Left lung (tissue), 10 donors: ENCODE data around the gene DIP2B. TPM values are rescaled to one million over a fixed set of nuclear protein-coding genes. Genes with fewer than 3 reads are reported as not detected.

Experiments
- ATAC-seq: fragments of 200-7000 bp; cut with Tn5 transposase; one replicate; pipeline ENCODE4 v1.9.1; 2020; ENCODE audit warnings: moderate library complexity
- DNase-seq, 4 donors: peaks; one replicate each; pipeline ENCODE4 v3.0.0-alpha.2; 2013 to 2020
- H3K27ac ChIP-seq, 2 donors: fragments of 200-600 bp; sonication (generic) in 1 of 2; one replicate each; pipeline versions ENCODE4 v1.5.0 to v1.8.0; 2020 to 2021
- H3K27me3 ChIP-seq, 2 donors: fragments of 200-600 bp; sonication (generic) in 1 of 2; one replicate each; pipeline versions ENCODE4 v1.5.0 to v1.8.0; 2020 to 2021
- H3K36me3 ChIP-seq, 2 donors: fragments of 200-600 bp; sonication (generic) in 1 of 2; one replicate each; pipeline versions ENCODE4 v1.5.0 to v1.8.0; 2020 to 2021
- H3K4me1 ChIP-seq, 2 donors: fragments of 200-600 bp; one replicate each; pipeline ENCODE4 v1.8.0; 2021
- H3K4me3 ChIP-seq, 2 donors: fragments of 200-600 bp; sonication (generic) in 1 of 2; one replicate each; pipeline versions ENCODE4 v1.5.0 to v1.8.0; 2020 to 2021; ENCODE audit warnings: mild to moderate bottlenecking in 1 of 2
- H3K9me3 ChIP-seq, 2 donors: fragments of 200-600 bp; sonication (generic) in 1 of 2; one replicate each; pipeline versions ENCODE4 v1.5.0 to v1.8.0; 2020 to 2021
- intact Hi-C, 2 donors: fragments of 100-400 bp; cut with DNase I; formaldehyde crosslinking; loops; one replicate each; pipeline versions ENCODE4 v1.11.2 to v1.14.2; 2022
- polyA plus RNA-seq, 6 donors: library from polyadenylated mRNA; unstranded; fragments of 120-200 nt; gene quantifications; one replicate each; pipeline ENCODE4 v1.2.1, GENCODE V29; 2013; ENCODE audit not compliant: insufficient read length in 6 of 6
- total RNA-seq, 2 donors: library from RNA; stranded (reverse); fragmentation: NEBNext Ultra II Directional; extraction: Animal tissue kit (Norgen Biotek cat#: 25700); gene quantifications; one replicate each; pipeline ENCODE4 v1.2.1, GENCODE V29; 2021
- TF ChIP-seq, protein P1 (sequence below), 2 donors: fragments of 200-600 bp; sonication (generic) in 1 of 2; IDR thresholded peaks; one replicate each; pipeline versions ENCODE4 v1.5.0 to v1.8.0; 2021; ENCODE audit warnings: antibody characterized with exemption in 2 of 2
- donor health status: DM: no; HTN: yes; CAD: no.
- donor health status: DM: no; HTN: no; CAD: no.

DIP2B gene
- total and polyA plus RNA-seq, 8 donors: 26.5 to 38.6 (median 33.8) TPM

DNA sequence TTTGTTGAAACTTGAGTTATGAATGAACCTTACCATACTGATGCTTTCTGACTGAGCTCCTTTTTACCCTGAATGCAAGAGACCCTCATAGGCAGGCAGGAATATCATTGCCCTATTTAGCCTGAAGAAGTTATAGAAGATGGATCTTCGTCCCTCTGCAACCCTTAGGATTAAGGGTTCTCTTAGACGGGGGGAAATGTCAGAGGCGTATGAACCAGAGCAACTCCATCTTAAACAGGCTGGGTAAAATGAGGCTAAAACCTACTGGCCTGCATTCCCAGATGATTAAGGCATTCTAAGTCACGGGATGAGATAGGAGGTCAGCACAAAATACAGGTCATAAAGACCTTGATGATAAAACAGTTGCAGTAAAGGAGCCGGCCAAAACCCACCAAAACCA is 266.6 kb downstream of the DIP2B start:
- H3K27me3 ChIP-seq: no peaks in the 10 kb centered on the region
- no peak overlapping the region for H3K27ac ChIP-seq
- TF ChIP-seq, protein P1, sequence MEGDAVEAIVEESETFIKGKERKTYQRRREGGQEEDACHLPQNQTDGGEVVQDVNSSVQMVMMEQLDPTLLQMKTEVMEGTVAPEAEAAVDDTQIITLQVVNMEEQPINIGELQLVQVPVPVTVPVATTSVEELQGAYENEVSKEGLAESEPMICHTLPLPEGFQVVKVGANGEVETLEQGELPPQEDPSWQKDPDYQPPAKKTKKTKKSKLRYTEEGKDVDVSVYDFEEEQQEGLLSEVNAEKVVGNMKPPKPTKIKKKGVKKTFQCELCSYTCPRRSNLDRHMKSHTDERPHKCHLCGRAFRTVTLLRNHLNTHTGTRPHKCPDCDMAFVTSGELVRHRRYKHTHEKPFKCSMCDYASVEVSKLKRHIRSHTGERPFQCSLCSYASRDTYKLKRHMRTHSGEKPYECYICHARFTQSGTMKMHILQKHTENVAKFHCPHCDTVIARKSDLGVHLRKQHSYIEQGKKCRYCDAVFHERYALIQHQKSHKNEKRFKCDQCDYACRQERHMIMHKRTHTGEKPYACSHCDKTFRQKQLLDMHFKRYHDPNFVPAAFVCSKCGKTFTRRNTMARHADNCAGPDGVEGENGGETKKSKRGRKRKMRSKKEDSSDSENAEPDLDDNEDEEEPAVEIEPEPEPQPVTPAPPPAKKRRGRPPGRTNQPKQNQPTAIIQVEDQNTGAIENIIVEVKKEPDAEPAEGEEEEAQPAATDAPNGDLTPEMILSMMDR (IDR thresholded peaks at IDR 0.05): no peak
- H3K36me3 ChIP-seq: peaks cover 0 to 17% of the 10 kb centered on the region in 2 donors
- no peaks in the 10 kb centered on the region for H3K9me3 ChIP-seq
- H3K4me1 ChIP-seq: peaks cover 3 to 8% of the 10 kb centered on the region in 2 donors
- ATAC-seq: no peak
- intact Hi-C loops: no loop called here
- no peak for DNase-seq
- no peak overlapping the region for H3K4me3 ChIP-seq

DNA sequence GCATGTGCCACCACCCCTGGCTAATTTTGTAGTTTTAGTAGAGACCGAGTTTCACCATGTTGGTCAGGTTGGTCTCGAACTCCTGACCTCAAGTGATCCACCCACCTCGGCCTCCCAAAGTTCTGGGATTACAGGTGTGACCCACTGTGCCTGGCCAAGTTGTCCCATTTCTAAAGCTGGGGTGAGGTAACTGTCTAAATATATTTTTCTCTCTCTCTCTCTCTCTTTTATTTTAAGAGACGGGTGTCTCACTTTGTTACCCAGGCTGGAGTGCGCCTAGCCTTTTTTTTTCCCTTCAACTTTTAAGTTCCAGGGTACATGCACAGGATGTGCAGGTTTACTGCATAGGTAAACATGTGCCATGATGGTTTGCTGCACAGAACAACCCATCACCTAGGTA is 267.7 kb downstream of the DIP2B start:
- intact Hi-C loops: no loop called here
- ATAC-seq: no peak
- no peak overlapping the region for H3K4me3 ChIP-seq
- no peak for DNase-seq
- no peaks in the 10 kb centered on the region for H3K27me3 ChIP-seq
- no peaks in the 10 kb centered on the region for H3K9me3 ChIP-seq
- peaks cover under 1 to 3% of the 10 kb centered on the region in 2 donors for H3K4me1 ChIP-seq
- peaks cover 0 to 17% of the 10 kb centered on the region in 2 donors for H3K36me3 ChIP-seq
- TF ChIP-seq, protein P1 (IDR thresholded peaks at IDR 0.05): no peak
- H3K27ac ChIP-seq: no peak overlapping the region

- Histone ChIP-seq H3K4me3 (no peak overlapping the region), H3K27ac (no peak overlapping the region), H3K27me3 (no peaks in the 10 kb centered on the region), H3K36me3 (peaks cover 0 to 17% of the 10 kb centered on the region in 2 donors), H3K9me3 (no peaks in the 10 kb centered on the region), H3K4me1 (peaks cover 0 to 3% of the 10 kb centered on the region in 2 donors)
- TF ChIP-seq, protein P1 (IDR thresholded peaks at IDR 0.05): no peak
- intact Hi-C loops: no loop called here
- DNase-seq (no peak), ATAC-seq (no peak)
Measured at GRCh38 chr12:50772877-50773276, 268.1 kb downstream of the DIP2B start.

DNA sequence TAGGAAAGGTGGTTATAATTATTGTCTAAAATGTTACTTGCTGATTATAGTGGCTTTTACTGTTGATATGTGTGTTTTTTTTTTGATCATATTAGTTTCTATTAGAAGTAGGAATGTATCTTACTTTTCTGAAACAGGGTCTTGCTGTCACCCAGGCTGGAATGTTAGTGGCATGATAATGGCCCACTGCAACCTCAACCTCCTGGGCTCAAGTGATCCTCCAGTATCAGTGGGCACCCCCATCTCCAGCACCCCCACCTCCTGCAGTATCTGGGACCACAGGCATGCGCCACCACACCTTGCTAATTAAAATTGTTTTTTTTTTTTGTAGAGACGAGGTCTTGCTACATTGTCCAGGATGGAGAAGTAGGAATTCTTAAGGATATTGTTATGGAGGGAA is 270.5 kb downstream of the DIP2B start:
- H3K36me3 ChIP-seq: peaks cover 0 to 16% of the 10 kb centered on the region in 2 donors
- H3K27me3 ChIP-seq: no peaks in the 10 kb centered on the region
- ATAC-seq: no peak
- H3K4me3 ChIP-seq: no peak overlapping the region
- no peaks in the 10 kb centered on the region for H3K4me1 ChIP-seq
- TF ChIP-seq, protein P1 (IDR thresholded peaks at IDR 0.05): no peak
- H3K9me3 ChIP-seq: no peaks in the 10 kb centered on the region
- intact Hi-C loops: no loop called here
- DNase-seq: no peak
- no peak overlapping the region for H3K27ac ChIP-seq

GRCh38 chr12:50776749-50777728 is 272.3 kb downstream of the DIP2B start:
- H3K4me3 ChIP-seq: no peak overlapping the region
- H3K9me3 ChIP-seq: no peaks in the 10 kb centered on the region
- no peak overlapping the region for H3K27ac ChIP-seq
- intact Hi-C loops: no loop called here
- TF ChIP-seq, protein P1 (IDR thresholded peaks at IDR 0.05): no peak
- DNase-seq: no peak
- H3K27me3 ChIP-seq: no peaks in the 10 kb centered on the region
- H3K36me3 ChIP-seq: peaks cover 0 to 17% of the 10 kb centered on the region in 2 donors
- no peak for ATAC-seq
- H3K4me1 ChIP-seq: no peaks in the 10 kb centered on the region
